ENCODE data around the gene YKT6.
A peak's percentile ranks its signal among the peaks of the same experiment; 100 is the strongest.

The YKT6 gene

DNA sequence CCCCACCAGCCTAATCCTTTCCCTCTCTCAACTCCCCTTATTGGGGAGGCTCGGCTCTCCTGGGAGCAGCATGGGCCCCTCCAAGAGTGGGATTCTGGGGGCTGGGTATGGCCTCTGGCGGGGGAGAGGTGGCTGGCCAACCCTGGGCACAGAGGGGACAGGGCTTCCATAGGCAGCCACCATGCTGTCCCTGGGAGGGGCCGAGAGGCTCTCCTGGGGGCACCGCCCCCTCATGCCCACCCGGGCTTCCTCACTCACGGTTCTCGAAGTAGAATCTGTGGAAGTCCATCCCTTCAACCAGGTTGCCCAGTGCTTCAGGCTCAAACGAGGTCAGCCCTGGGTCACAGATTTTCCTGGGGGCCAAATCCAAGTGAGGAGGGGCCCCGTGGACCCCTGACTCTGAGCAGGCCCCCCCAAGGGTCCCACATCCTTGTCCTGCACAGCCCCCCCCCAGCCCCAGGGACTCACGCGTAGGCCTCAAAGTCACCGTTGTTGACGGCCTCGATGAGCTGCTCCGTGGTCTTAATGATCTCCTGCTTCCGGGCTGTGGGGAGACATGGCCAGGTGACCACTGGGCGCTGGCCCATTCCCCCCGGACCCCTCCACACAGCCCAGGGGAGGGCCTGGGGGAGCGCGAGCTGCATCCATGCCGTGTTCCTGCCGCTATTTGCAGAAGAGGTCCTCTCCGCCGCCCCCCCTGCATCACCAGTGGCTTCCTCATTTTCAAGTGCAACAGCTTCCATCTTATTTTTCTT, 19.8 kb downstream of the YKT6 start:
- DNase-seq: no peak

DNA sequence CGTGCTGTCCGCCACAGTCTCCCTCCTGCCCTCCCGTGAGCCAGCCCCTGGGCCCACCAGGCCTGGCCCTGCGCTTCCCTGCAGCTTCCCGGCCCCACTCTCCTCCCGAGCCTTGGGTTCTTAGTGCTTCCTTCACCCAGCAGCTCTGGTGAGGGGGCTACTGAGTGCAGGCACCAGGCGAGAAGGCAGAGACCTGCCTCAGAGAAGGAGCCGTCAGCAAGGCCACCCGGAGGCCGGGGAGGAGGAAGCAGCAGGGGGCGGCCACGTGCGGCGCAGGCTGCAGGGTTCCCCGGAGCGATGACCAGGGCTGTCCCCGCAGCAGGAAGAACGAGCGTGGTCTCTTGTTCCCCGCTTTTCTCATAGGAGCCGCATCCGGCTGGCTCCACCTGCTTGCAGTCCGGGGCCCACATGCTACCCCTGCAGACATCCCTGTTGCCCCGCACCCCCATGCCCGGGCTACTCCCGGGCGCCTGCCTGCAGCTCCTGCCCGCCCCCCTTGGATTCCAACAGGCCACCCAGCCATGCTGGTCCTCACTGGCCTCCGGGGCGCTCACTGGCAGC, 20.5 kb downstream of the YKT6 start:
- DNase-seq: no peak

GRCh38 chr7:44222074-44222473, 21.3 kb downstream of the YKT6 start:
- DNase-seq: no peak

GRCh38 chr7:44222776-44223261, 22.0 kb downstream of the YKT6 start:
- DNase-seq: no peak

- DNase-seq: peak; percentile 10
These were observed 22.7 kb downstream of the YKT6 start for GRCh38 chr7:44223362-44224079.

DNA sequence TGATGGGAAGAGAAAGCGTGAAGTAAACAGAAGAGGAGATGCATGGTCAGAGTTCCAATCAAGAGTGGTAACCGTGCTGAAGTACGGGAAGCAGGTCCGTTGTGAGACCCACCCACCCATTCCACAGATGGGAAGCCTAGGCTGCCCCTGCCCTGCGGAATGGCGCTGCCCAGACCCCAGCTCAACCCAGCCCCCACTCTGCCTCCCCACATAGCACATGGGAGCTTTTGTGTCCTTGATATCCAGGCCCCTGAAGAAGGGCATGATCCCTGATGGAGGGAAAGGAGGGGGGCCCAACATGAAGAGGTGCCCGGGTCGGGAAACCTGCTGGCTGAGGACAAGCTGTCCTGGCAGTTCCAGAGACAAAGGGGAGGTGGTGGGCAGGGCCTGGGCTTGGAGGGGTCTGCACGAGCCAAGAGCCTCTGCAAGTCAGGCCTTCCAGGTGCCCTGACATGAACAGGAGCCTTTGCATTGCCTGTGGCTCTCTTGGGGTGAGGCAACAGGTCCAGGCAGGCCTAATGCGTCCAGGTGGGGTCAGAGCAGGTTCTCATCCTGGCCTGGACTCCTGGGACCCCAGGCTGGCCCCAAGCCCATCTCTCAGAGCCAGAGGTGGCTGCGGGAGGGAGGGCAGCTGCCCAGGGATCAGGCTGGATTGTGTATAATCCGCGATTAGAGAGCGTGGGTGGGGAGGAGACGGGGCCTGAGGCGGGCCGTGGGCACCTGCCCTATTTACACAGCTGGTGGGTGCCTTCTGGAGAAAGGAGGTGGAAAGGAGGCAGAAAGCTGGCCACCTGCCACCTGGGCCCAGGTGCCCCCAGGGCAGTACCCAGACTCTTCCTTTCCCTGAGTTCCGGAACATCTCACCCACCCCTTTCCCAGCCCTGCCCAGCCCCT, 23.5 kb downstream of the YKT6 start:
- DNase-seq: no peak

DNA sequence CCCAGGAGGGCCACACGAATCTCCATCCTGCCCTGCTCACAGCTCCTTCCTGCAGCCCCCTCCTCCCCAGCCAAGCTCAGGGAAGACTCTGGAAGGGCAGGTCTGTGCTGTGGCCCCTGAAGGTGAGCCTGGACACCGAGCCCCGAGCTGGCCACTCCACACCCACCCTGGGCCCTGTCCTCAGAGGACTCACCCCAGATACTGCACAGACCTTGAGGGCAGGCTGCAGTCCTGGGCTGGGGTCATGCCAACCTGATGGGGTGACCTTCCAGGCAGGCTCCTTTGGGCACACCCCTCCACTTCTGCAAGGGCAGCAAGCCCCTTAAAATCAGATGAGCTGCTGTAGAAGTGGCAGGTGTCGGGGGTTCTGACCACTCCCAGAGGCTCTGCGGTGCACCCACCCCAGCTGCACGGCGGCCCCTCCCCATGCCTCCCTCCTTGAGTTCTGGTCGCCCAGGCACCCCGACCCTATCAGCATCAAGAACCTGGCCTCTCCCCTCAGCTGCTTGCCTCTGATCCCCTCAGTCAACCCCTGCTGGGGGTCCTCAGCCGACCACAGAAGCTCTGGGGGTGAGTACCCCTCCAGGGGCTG, 24.3 kb downstream of the YKT6 start:
- no peak for DNase-seq

DNA sequence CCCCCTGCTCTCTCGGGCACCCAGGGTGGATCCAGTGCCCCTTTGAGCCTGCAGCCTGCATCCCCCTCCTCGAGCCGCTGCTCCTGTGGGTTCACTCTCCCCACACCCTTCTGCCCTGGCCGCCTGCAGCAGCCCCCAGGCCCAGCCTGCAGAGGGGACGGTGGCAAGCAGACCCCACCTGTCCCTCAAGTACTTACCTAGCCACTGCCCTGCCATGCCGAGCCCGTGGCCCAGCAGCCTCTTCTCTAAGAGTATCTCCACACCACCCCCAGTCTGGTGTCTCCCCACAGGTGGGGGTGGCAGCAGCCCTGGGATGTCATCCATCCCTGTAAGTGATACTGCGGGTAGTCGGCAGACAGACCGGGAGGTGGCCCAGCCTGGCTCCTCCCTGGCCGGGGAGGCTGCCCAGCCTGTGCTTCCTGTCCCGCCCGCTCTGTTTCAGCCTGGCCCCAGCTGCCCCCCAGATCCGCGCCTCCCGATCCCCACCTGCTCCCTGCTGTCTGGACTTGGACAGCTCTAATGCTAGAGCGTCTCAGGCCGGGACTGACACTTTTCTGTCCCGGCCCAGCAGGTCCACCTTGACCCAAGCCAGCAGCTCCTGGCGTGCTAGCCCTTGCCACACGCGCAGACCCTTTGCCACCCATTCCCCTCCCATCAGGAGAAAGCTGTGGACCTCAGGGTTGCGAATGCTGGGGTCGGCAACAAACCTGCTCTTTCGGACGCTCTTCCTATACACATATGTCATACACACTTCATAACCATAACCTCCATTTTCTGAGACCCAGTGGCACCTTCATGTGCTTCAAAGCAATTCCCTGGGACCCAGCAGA, 25.0 kb downstream of the YKT6 start:
- DNase-seq: no peak

GRCh38 chr7:44226396-44226753, 25.6 kb downstream of the YKT6 start:
- no peak for DNase-seq

- no peak for DNase-seq
These were observed 27.1 kb downstream of the YKT6 start for GRCh38 chr7:44227911-44228310.

- DNase-seq: no peak
These were observed 28.0 kb downstream of the YKT6 start for GRCh38 chr7:44228571-44229350.

GRCh38 chr7:44229546-44230105, 28.8 kb downstream of the YKT6 start:
- no peak for DNase-seq

DNA sequence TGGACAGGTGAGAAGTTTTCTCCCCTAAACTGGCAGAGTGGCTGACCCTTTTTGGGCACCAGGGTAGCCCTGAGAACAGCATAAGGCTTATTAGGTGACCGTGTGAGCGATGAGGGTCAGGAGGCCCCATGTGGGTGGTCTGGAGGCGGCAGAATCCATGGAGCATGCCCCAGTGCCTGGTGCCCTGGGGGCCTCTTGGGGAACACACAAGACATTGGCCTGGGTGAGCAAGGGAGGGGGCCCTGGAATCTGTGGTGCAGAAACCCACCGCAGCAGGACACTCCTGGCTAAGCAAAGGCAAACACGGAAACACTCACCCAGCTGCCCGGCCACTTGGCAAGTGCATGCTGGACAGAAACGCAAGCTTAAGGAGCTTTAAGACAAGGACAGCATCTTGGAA, 29.5 kb downstream of the YKT6 start:
- DNase-seq: no peak

GRCh38 chr7:44231088-44231487, 30.3 kb downstream of the YKT6 start:
- DNase-seq: no peak

- no peak for DNase-seq
These were observed 31.6 kb downstream of the YKT6 start for GRCh38 chr7:44232396-44232795.

DNA sequence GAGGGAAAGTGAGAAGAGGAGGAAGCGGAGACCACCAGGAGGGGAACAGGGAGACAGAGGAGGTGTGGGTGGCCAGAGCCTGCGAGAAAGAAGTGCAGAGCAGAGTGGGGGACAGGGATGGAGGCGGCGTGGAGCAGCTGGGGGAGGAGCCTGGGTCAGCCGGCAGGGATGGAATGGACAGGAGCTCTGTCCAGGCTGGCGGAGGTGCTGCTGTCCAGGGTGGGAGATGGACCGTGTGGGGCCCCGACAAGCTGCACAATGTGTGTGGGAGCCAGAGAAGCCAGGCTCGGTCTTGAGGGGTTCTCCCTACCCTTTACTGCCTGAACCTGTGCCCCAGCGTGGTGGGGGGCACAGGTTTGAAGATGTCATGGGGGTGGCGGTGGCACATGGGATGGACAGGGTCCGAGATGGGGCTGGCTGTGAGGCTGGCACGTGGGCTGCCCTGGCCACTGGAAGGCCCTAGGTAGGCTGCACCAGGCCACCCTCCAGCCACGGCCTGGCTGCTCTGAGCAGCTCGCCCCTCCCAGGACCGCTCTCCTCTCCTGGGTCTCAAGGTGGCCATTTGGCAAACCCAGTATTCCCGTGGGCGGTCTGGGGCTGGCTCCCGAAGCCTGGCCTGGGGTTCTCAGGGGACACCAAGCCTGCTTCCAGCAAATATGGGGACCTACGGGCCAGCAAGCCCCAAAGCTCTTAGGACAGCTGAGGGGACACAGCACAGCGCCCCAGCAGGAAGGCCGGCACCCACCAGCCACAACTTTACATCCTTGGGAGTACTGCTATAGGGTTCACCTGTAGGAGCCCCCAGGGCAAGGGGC, 32.3 kb downstream of the YKT6 start:
- DNase-seq: no peak

- DNase-seq: no peak
These were observed 34.3 kb downstream of the YKT6 start for GRCh38 chr7:44235066-44235465.

DNA sequence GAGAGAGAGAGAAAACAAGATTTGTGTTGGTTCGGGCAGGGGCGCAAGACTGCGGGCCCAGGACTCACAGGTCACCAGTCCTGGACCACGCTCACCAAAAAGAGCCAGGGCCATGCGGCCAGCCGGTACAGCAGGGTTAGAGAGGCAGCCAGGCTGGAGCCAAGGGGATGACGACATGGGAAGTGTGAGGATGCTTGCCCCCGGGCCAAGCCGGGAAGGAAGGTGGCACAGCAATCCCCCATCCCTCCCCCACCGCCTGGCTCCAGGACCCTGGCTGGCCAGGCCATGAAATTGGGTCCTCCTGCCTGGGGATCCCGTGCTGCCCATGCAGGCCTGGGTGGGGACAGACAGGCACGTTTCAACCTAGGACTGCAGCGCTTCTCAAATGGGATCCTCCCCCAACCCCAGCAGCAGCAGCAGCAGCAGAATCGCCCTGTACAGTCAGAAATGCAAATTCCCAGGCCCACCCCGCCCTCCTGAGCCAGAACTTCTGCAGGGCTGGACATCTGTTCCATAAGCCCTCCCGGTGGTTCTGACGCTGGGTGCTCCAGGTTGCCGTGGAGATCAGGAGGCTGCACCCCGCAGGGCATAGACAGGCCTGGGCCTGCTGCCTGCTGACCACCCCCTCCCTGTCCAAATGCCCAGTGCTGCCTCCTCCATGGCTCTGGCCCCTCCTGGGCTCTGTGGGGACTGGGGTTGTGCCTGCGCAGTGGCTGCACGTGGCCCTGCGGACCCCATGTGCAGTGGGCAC, 35.0 kb downstream of the YKT6 start:
- no peak for DNase-seq

- no peak for DNase-seq
These were observed 35.6 kb downstream of the YKT6 start for GRCh38 chr7:44236333-44236728.

Measured in NCI-H1694 treated with DMSO at 0.1 percent for 48 hours (cell line).